Measurements from ENCODE around the gene SALL3. TPM values are rescaled to one million over a fixed set of nuclear protein-coding genes. Genes with fewer than 3 reads are reported as not detected.
"Not testable (repeated sequence)": the region's sequence is repeated elsewhere in the genome, so short reads cannot be mapped to it uniquely, and the experiment has no call there.

Gene SALL3
- total RNA-seq, 1 donor = not detected

DNA sequence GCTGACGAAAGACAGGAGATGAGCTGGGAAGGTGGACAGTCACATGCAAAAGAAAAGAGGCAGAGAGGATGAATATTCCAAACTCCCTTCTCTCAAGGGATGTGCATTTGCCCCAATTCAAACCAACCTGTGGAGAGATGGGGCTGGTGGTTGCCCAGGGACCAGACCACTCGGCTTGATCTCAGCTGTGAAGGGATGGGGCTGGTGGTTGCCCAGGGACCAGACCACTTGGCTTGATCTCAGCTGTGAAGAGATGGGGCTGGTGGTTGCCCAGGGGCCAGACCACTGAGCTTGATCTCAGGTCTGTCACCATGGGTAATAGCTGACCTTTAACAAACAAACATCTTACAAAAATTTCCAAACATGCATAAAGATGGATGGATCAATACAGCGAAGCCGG, 42.5 kb upstream of the SALL3 start:
- TF ChIP-seq, protein P1, sequence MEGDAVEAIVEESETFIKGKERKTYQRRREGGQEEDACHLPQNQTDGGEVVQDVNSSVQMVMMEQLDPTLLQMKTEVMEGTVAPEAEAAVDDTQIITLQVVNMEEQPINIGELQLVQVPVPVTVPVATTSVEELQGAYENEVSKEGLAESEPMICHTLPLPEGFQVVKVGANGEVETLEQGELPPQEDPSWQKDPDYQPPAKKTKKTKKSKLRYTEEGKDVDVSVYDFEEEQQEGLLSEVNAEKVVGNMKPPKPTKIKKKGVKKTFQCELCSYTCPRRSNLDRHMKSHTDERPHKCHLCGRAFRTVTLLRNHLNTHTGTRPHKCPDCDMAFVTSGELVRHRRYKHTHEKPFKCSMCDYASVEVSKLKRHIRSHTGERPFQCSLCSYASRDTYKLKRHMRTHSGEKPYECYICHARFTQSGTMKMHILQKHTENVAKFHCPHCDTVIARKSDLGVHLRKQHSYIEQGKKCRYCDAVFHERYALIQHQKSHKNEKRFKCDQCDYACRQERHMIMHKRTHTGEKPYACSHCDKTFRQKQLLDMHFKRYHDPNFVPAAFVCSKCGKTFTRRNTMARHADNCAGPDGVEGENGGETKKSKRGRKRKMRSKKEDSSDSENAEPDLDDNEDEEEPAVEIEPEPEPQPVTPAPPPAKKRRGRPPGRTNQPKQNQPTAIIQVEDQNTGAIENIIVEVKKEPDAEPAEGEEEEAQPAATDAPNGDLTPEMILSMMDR (IDR thresholded peaks at IDR 0.05; ENCODE audit: insufficient read depth, low read depth, low read length) = no peak
- no peak overlapping the region for H3K4me3 ChIP-seq (ENCODE audit: low read depth, low read length)
- no peak for DNase-seq (ENCODE audit: low read depth)

DNA sequence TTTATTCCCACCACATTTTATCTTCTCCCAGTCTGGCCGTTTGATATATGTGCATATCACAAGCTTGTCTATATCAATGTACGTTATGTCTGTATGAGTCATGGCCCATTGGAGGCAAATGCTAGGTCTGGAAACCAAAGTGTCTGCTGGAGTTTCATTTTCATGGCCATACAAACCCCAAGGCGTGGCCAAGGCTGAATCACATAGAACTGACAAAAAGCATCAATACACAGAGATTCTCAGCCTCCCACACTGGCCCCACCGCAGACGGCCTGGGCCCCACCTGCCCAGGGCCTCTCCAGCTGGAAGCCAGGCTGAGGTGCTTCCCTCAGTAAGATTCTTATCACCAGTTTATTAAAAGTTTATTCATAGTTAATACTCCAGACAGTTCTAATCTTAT, 40.5 kb upstream of the SALL3 start:
- DNase-seq (ENCODE audit: low read depth) = no peak
- TF ChIP-seq, protein P1 (IDR thresholded peaks at IDR 0.05; ENCODE audit: insufficient read depth, low read depth, low read length) = no peak
- H3K4me3 ChIP-seq (ENCODE audit: low read depth, low read length) = no peak overlapping the region

DNA sequence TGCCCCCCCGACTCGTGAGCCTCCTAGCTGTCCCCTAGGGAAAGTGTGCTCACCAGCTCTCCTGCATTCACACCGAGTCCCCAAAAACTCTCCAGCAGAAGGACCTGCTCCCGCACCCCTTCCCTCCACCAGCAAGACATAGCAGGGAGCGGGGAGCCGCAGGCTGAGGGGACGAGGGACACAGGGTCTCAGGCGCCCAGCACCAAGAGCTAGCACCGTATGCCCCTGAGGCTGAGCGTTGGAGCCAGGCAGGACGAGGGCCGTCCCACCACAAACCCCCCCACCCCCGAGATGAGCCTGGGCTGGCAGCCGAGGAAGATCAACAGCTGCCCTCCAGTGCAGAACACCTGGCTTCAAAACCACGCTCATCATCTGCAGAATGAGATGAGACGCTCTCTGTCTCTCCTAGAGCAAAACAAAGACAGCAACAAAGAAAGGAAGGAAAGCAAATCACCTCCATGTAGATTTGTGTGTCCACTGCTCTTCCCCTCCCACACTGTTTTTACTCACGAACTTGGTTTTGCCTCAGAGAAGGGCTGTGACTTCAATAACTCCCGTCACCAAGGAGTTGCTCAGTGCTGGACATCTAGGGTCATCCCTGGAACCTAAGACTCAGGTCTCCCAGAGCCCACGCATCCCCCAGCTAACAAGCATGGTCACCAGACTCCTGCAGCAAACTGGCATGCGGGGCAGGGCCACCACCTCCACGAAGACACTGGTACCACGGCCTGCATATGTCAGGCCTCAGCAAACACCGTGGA, 39.7 kb upstream of the SALL3 start:
- H3K4me3 ChIP-seq (ENCODE audit: low read depth, low read length) = no peak overlapping the region
- TF ChIP-seq, protein P1 (IDR thresholded peaks at IDR 0.05; ENCODE audit: insufficient read depth, low read depth, low read length) = no peak
- DNase-seq (ENCODE audit: low read depth) = no peak

DNA sequence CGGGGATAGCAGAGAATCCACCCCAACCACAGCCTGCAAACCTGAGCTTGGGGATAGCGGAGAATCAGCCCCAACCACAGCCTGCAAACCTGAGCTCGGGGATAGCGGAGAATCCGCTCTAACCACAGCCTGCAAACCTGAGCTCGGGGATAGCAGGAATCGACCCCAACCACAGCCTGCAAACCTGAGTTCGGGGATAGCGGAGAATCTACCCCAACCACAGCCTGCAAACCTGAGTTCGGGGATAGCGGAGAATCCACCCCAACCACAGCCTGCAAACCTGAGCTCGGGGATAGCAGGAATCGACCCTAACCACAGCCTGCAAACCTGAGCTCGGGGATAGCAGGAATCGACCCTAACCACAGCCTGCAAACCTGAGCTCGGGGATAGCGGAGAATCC, 37.4 kb upstream of the SALL3 start:
- H3K4me3 ChIP-seq (ENCODE audit: low read depth, low read length); DNase-seq (ENCODE audit: low read depth): not testable (repeated sequence)

DNA sequence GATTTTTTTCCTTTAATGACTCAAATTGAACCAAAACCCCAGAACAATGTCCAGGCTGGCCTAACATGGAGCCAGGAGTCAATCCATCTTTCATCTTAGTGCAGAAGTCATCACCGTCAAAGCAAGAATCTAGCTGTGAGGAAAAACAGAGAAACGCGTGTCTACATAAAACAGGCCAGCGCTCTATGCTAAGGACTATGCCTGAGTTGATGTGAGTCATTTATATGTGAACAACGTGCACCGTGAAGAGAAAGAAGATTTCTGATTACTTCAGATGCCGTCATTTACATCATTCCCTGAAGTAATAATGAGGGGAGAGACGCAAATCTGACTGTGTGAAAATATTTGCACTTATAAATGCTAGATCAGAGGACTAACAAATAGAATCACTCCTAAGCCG, 34.0 kb upstream of the SALL3 start:
- no peak for DNase-seq (ENCODE audit: low read depth)
- H3K4me3 ChIP-seq (ENCODE audit: low read depth, low read length) = no peak overlapping the region
- TF ChIP-seq, protein P1 (IDR thresholded peaks at IDR 0.05; ENCODE audit: insufficient read depth, low read depth, low read length) = no peak

DNA sequence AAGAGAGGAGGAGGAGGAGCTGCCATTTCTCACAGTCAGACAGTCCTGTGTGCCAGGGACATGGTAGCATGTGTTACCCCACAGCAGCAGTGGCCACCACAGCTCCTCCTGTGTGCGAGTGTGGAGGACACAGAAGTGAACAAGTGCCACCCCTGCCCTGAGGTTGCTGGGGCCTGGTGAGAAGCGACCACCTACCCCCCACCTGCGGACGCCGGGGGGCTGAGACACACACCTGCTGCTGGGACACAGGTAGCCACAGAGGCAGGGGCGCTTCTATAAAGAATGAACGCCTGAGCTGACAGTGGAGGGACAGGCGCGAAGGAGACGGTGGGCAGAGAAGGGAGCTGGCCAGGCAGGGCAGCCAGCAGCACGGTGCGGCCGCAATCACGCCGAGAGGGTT, 32.3 kb upstream of the SALL3 start:
- H3K4me3 ChIP-seq (ENCODE audit: low read depth, low read length) = no peak overlapping the region
- TF ChIP-seq, protein P1 (IDR thresholded peaks at IDR 0.05; ENCODE audit: insufficient read depth, low read depth, low read length) = no peak
- no peak for DNase-seq (ENCODE audit: low read depth)

DNA sequence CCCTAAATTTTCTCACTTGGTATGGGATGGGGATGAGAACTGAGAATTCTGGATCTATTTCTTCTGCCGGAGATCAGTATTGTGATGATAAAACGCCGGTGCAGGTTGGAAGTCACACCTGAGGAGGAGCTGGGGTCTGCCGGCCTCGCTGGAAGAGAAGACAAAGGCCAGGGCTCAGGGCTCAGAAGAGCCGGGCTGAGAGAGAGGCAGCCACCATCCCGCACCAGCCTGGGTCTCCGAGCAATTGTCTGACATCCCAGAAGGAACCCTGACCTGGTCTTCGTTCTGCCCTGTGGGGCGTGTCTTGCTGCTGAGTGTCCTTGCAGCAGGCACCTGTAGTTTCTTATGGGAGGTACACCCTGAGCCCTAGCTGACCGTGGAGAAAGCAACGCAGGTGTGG, 31.4 kb upstream of the SALL3 start:
- no peak for DNase-seq (ENCODE audit: low read depth)
- TF ChIP-seq, protein P1 (IDR thresholded peaks at IDR 0.05; ENCODE audit: insufficient read depth, low read depth, low read length) = no peak
- no peak overlapping the region for H3K4me3 ChIP-seq (ENCODE audit: low read depth, low read length)
